IgD-negative memory B cell (primary cell): ENCODE data around the gene PRDM5. TPM values are rescaled to one million over a fixed set of nuclear protein-coding genes. Genes with fewer than 3 reads are reported as not detected.

Source experiments
- H3K27ac Mint-ChIP-seq, 3 donors: one replicate each; pipeline ENCODE4 v1.8.0; 2020 to 2022; ENCODE audit warnings: mild to moderate bottlenecking in 3 of 3, mixed read lengths in 3 of 3, moderate library complexity in 1 of 3
- H3K27me3 Mint-ChIP-seq: one replicate; pipeline ENCODE4 v1.8.0; 2021; ENCODE audit warnings: mixed read lengths
- H3K36me3 Mint-ChIP-seq: one replicate; pipeline ENCODE4 v1.8.0; 2020; ENCODE audit warnings: mild to moderate bottlenecking, mixed read lengths
- H3K4me1 Mint-ChIP-seq, 3 donors: one replicate each; pipeline ENCODE4 v1.8.0; 2020 to 2022; ENCODE audit warnings: mixed read lengths in 3 of 3, mild to moderate bottlenecking in 1 of 3
- H3K4me3 Mint-ChIP-seq, 4 donors: one replicate each; pipeline ENCODE4 v1.8.0; 2020 to 2022; ENCODE audit warnings: mild to moderate bottlenecking in 4 of 4, mixed read lengths in 4 of 4, moderate library complexity in 3 of 4
- H3K9me3 Mint-ChIP-seq, 3 donors: one replicate each; pipeline ENCODE4 v1.8.0; 2020 to 2021; ENCODE audit warnings: mixed read lengths in 3 of 3, mild to moderate bottlenecking in 1 of 3
- polyA plus RNA-seq: library from polyadenylated mRNA; unstranded; fragments of 300-500 nt; fragmentation: Illumina TruSeq; gene quantifications from one replicate; pipeline ENCODE4 v1.2.3, GENCODE V29; 2021

The PRDM5 gene
- polyA plus RNA-seq, 1 donor from 2014 or later: not detected

GRCh38 chr4:120856294-120856693 is 66.2 kb downstream of the PRDM5 start:
- no peak overlapping the region for H3K4me3 Mint-ChIP-seq
- peaks cover 0 to 4% (median 0%) of the 10 kb centered on the region in 3 donors for H3K4me1 Mint-ChIP-seq
- H3K9me3 Mint-ChIP-seq: peaks cover 0 to 1% (median 0%) of the 10 kb centered on the region in 3 donors
- H3K27ac Mint-ChIP-seq: no peak overlapping the region
- no peaks in the 10 kb centered on the region for H3K36me3 Mint-ChIP-seq
- H3K27me3 Mint-ChIP-seq: peaks cover 1% of the 10 kb centered on the region

- Mint-ChIP-seq H3K4me1 (peaks cover 0 to 4% (median 0%) of the 10 kb centered on the region in 3 donors), H3K27ac (no peak overlapping the region), H3K27me3 (peaks cover 1% of the 10 kb centered on the region), H3K9me3 (peaks cover 0 to 1% (median 0%) of the 10 kb centered on the region in 3 donors), H3K36me3 (no peaks in the 10 kb centered on the region), H3K4me3 (no peak overlapping the region)
These were observed 67.1 kb downstream of the PRDM5 start for GRCh38 chr4:120855307-120856001.

GRCh38 chr4:120853161-120853935 is 69.2 kb downstream of the PRDM5 start:
- H3K4me1 Mint-ChIP-seq: peaks cover 0 to 4% (median 0%) of the 10 kb centered on the region in 3 donors
- no peak overlapping the region for H3K27ac Mint-ChIP-seq
- H3K36me3 Mint-ChIP-seq: no peaks in the 10 kb centered on the region
- H3K27me3 Mint-ChIP-seq: no peaks in the 10 kb centered on the region
- H3K9me3 Mint-ChIP-seq: peaks cover 0 to 1% (median 0%) of the 10 kb centered on the region in 3 donors
- H3K4me3 Mint-ChIP-seq: no peak overlapping the region

- Mint-ChIP-seq H3K9me3 (peaks cover 0 to 1% (median 0%) of the 10 kb centered on the region in 3 donors), H3K27me3 (no peaks in the 10 kb centered on the region), H3K4me3 (no peak overlapping the region), H3K4me1 (peaks cover 0 to 4% (median 0%) of the 10 kb centered on the region in 3 donors), H3K36me3 (no peaks in the 10 kb centered on the region), H3K27ac (no peak overlapping the region)
These were observed 72.4 kb downstream of the PRDM5 start for GRCh38 chr4:120850018-120850599.

DNA sequence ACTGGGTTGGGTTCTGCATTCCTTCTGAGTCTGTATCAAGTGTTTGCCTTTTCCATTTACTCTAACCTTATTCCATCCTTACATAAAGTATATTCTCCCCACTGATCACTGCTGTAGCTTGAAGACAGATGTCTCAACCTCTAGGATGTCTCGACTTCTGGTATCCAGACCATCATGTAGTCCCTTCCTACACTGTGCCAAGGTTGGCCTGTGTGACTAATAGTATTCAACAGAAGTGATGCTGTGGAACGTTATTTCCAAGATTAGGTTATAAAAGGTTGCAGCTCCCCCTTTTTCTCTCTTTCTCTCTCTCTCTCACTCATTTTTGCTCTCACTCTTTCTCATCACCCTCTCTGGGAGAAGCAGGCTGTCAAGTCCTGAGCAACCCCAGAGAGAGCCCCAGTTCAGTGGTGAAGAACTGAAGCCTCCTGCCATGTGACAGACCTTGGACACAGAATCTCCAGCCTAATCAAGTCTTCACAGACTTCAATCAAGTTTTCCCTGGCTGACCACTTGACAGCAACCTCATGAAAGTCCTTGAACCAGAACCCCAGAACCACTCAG is 75.4 kb downstream of the PRDM5 start:
- H3K9me3 Mint-ChIP-seq: peaks cover 0 to 1% (median 0%) of the 10 kb centered on the region in 3 donors
- no peaks in the 10 kb centered on the region for H3K27me3 Mint-ChIP-seq
- no peaks in the 10 kb centered on the region for H3K4me1 Mint-ChIP-seq
- H3K36me3 Mint-ChIP-seq: no peaks in the 10 kb centered on the region
- H3K4me3 Mint-ChIP-seq: no peak overlapping the region
- no peak overlapping the region for H3K27ac Mint-ChIP-seq

DNA sequence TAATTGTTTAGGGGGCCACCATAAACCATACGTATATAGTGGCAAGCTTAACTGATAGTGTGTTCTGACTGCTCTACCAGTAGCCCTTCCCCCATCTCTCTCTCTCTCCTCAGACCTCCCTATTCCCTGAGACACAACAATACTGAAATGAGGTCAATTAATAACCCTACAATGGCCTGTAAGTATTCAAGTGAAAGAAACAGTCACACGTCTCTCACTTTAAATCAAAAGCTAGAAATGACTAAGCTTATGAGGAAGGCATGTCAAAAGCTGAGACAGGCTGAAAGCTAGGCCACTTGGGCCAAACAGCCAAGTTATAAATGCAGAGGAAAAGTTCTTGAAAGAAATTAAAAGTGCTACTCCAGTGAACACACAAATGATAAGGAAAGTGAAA is 78.0 kb downstream of the PRDM5 start:
- H3K4me3 Mint-ChIP-seq: no peak overlapping the region
- H3K36me3 Mint-ChIP-seq: no peaks in the 10 kb centered on the region
- no peaks in the 10 kb centered on the region for H3K27me3 Mint-ChIP-seq
- no peaks in the 10 kb centered on the region for H3K4me1 Mint-ChIP-seq
- no peaks in the 10 kb centered on the region for H3K9me3 Mint-ChIP-seq
- H3K27ac Mint-ChIP-seq: no peak overlapping the region

GRCh38 chr4:120843849-120844527 is 78.5 kb downstream of the PRDM5 start:
- H3K36me3 Mint-ChIP-seq: no peaks in the 10 kb centered on the region
- no peaks in the 10 kb centered on the region for H3K9me3 Mint-ChIP-seq
- H3K27ac Mint-ChIP-seq: no peak overlapping the region
- no peaks in the 10 kb centered on the region for H3K4me1 Mint-ChIP-seq
- no peak overlapping the region for H3K4me3 Mint-ChIP-seq
- H3K27me3 Mint-ChIP-seq: no peaks in the 10 kb centered on the region

DNA sequence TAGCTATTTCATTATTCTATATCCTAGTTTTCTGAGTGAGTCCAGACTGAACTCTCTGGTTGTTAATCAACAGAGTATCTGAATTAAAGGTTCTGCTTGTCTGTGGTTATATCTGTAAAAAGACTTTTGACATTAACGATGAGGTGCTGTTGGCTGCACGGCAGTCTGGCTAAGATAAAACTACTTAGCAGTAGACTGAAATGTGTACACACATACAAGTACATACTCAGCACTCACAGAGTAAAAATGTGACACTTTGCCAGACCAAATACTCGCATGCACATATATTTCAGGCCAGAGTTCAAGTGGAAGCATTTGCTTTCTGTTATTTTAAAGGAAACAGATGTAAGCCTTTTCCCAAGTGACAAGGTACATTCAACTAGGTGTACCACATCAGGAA is 80.5 kb downstream of the PRDM5 start:
- Mint-ChIP-seq H3K27me3 (peaks cover 2% of the 10 kb centered on the region), H3K4me3 (no peak overlapping the region)

DNA sequence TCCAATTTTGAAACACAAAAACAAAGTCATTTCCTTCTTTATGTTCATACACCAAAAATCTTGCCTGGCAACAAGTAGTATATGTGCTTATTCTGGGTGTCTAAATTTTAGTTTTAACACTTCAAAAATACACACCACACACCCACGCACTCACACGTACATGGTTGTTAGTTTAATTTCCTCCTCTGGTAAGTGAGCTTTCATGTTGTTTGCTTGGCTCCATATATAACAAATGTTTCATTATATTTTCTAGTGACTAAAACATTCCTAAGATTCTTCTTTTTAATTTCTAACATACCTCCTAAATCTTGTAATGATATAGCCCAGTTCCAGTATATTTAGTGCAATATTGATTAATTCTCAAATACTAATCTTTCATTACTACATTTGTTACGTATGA is 80.9 kb downstream of the PRDM5 start:
- Mint-ChIP-seq H3K4me3 (no peak overlapping the region), H3K9me3 (no peaks in the 10 kb centered on the region), H3K36me3 (no peaks in the 10 kb centered on the region), H3K4me1 (no peaks in the 10 kb centered on the region), H3K27ac (no peak overlapping the region), H3K27me3 (peaks cover 2% of the 10 kb centered on the region)

More for the DNA sequence above, 80.5 kb downstream of the PRDM5 start:
- Mint-ChIP-seq H3K4me1 (no peaks in the 10 kb centered on the region), H3K36me3 (no peaks in the 10 kb centered on the region), H3K9me3 (no peaks in the 10 kb centered on the region), H3K27ac (no peak overlapping the region)

- Mint-ChIP-seq H3K4me1 (no peaks in the 10 kb centered on the region), H3K36me3 (no peaks in the 10 kb centered on the region), H3K27ac (no peak overlapping the region), H3K4me3 (no peak overlapping the region), H3K27me3 (peaks cover 2% of the 10 kb centered on the region), H3K9me3 (no peaks in the 10 kb centered on the region)
These were observed 82.4 kb downstream of the PRDM5 start for GRCh38 chr4:120839974-120840751.

DNA sequence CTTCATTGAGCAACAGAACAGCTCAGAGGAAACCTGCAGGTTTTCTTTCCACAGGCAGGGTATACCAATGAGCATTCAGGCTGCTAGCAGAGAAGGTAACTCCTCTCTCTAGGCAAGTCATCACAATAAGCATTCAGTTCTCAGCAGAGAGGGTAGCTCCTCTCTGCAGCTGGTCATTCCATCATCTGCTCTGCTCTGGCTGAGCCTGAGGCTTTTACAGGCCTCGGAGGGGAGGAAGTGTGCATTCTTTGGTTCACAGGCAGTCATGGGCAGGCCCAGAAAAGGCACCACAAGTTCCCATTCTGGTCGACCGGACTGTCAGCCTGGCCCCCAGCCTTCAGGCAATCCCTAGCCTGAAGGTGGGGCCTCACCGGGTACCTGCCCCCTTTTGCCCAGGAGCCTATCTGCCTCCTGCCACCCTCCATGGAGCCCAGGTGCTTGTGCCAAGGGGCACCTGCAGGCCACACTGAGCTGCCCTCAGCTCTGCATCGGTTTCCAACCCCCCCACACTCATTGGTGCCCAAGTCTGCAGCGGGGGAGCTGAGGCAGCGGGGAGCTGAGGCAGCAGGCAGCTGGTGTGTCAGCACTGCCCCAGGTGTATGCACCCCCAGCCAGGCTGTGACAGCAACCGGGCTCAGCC is 83.1 kb downstream of the PRDM5 start:
- Mint-ChIP-seq H3K4me1 (no peaks in the 10 kb centered on the region), H3K27me3 (peaks cover 2% of the 10 kb centered on the region), H3K27ac (no peak overlapping the region), H3K4me3 (no peak overlapping the region), H3K9me3 (peaks cover 0 to 5% (median 0%) of the 10 kb centered on the region in 3 donors), H3K36me3 (no peaks in the 10 kb centered on the region)

GRCh38 chr4:120838784-120839183 is 83.7 kb downstream of the PRDM5 start:
- Mint-ChIP-seq H3K4me3 (no peak overlapping the region), H3K4me1 (no peaks in the 10 kb centered on the region), H3K27ac (no peak overlapping the region), H3K27me3 (peaks cover 2% of the 10 kb centered on the region), H3K36me3 (no peaks in the 10 kb centered on the region), H3K9me3 (peaks cover 0 to 5% (median 4%) of the 10 kb centered on the region in 3 donors)

DNA sequence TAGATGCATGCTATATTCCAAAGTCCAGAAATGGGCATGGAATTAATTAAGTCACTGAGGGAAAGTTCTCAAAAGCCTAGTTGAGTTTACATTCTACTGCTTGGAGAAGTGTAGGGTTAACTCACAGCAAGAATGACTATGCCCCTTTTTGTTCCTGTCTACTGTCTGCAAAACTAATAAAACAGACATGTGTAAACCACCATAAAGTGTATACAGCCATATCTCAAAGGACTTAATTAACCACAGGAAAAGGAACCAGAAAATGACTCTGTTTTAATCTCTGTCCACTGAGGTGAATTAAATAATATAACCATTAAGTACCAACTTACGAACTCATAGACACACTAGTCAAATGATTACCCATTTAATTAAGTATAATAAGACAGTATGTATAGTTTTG is 84.9 kb downstream of the PRDM5 start:
- no peaks in the 10 kb centered on the region for H3K36me3 Mint-ChIP-seq
- H3K4me3 Mint-ChIP-seq: no peak overlapping the region
- H3K4me1 Mint-ChIP-seq: no peaks in the 10 kb centered on the region
- no peak overlapping the region for H3K27ac Mint-ChIP-seq
- peaks cover 0 to 5% (median 4%) of the 10 kb centered on the region in 3 donors for H3K9me3 Mint-ChIP-seq
- peaks cover 2% of the 10 kb centered on the region for H3K27me3 Mint-ChIP-seq

- H3K27ac Mint-ChIP-seq: no peak overlapping the region
- H3K36me3 Mint-ChIP-seq: no peaks in the 10 kb centered on the region
- H3K9me3 Mint-ChIP-seq: peaks cover 0 to 5% (median 4%) of the 10 kb centered on the region in 3 donors
- H3K27me3 Mint-ChIP-seq: peaks cover 2% of the 10 kb centered on the region
- H3K4me3 Mint-ChIP-seq: no peak overlapping the region
- no peaks in the 10 kb centered on the region for H3K4me1 Mint-ChIP-seq
These were observed 87.2 kb downstream of the PRDM5 start for GRCh38 chr4:120835342-120835741.
